Astrocyte (in vitro differentiated cells and primary cell): ENCODE data around the gene CYB5B.

Source experiments
- CTCF ChIP-seq: IDR thresholded peaks from 2 replicates; pipeline ENCODE4 v1.5.1; 2011; ENCODE audit warnings: low read depth, mild to moderate bottlenecking, inconsistent platforms, low read length, moderate library complexity; ENCODE audit not compliant: insufficient read depth
- EZH2 ChIP-seq: IDR thresholded peaks from 2 replicates; pipeline ENCODE4 v1.6.1; 2012; ENCODE audit warnings: mild to moderate bottlenecking, low read length, inconsistent platforms; ENCODE audit not compliant: insufficient read depth

GRCh38 chr16:69424053-69424934 is at the start of gene CYB5B:
- TF ChIP-seq CTCF (no peak), EZH2 (no peak)
